Measurements from ENCODE around the gene RFX2.
"Not testable (repeated sequence)": the region's sequence is repeated elsewhere in the genome, so short reads cannot be mapped to it uniquely, and the experiment has no call there.

Gene RFX2

GRCh38 chr19:5971714-5972354 is 138.5 kb downstream of the RFX2 start:
- no peak for DNase-seq (ENCODE audit: low read depth)

- DNase-seq (ENCODE audit: low read depth) = no peak
These were observed 140.8 kb downstream of the RFX2 start for GRCh38 chr19:5969476-5969875.

DNA sequence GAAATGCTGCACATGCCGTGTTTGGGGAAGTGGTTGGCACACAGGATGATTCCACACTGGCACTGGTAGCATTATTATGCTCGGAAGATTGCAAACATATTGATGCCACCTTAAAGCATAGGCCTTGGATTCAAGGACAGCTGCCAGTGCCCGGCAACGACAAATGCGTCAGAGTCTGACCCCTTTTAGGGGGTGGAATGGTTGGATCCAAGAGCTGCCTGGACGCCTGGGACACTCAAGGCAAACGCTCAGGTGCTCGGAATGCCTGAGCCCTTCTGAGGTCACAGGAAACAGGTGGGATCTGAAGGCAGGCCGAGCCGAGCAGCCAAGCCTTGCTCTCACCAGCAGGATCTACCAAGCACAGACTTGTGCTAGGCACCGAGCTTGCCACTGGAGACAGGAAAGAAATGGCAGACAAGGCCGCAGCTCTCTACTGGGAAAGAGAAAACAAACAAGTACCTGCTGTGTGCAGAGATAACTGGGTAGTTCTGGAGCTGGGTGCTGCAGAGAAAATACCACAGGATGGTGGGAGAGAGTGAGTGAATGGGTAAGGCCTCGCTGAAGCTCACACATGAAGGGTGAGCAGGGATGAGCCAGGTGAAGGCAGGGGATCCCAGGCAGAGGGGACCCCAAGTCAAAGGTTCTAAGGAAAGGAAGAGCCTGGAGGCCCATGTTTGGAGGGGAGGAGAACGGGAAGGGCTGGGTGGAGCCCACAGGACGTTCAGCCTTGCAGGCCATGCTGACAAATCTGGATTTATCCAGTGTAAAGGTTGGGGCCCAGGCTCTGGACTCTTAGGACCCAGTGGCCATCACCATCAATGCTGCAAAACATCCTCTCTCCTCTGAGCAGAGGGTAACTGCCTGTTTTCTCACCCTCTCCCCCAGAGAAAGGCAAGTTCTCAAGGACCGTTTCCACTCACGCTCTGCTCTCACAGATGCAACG is 141.6 kb downstream of the RFX2 start:
- no peak for DNase-seq (ENCODE audit: low read depth)

DNA sequence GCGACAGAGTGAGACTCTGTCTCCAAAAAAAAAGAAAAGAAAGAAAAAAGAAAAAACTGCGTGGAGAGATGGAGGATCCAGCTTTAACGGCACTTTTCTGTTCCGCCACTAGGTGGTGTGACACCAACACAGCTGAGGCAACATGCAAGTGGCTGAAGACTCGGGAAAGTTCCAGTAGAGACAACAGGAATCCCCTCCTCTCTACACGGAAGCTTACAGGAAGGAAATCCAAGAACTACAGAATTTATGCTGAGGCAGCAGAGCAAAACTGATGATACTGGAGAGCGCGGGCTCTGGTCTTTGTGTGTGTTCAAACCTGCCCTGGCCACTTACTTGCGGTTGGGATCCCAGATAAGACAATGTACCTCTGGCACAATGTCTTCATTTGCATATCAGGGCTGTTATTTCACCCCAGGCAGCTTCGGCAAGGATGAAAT is 142.3 kb downstream of the RFX2 start:
- no peak for DNase-seq (ENCODE audit: low read depth)

- no peak for DNase-seq (ENCODE audit: low read depth)
These were observed 142.7 kb downstream of the RFX2 start for GRCh38 chr19:5967571-5967970.

GRCh38 chr19:5966941-5967340 is 143.4 kb downstream of the RFX2 start:
- no peak for DNase-seq (ENCODE audit: low read depth)

DNA sequence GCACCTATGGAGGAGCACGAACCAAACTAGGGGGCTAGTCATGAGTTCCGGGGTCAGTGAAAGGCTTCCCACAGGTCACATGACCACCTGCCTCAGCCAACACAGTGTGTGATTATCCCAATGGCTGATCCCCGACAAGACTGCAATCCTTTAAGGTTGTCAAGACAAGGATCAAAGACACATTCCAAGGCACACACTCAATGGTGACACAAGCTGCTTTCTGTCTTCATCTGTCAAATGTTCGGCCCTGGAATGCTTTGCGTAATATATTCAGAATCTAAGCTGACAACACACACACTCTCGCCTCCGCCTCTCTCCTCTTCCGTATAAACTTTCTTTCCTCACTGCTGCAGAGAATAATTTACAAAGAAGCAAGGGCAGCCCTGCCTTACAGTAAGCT is 144.1 kb downstream of the RFX2 start:
- no peak for DNase-seq (ENCODE audit: low read depth)

DNA sequence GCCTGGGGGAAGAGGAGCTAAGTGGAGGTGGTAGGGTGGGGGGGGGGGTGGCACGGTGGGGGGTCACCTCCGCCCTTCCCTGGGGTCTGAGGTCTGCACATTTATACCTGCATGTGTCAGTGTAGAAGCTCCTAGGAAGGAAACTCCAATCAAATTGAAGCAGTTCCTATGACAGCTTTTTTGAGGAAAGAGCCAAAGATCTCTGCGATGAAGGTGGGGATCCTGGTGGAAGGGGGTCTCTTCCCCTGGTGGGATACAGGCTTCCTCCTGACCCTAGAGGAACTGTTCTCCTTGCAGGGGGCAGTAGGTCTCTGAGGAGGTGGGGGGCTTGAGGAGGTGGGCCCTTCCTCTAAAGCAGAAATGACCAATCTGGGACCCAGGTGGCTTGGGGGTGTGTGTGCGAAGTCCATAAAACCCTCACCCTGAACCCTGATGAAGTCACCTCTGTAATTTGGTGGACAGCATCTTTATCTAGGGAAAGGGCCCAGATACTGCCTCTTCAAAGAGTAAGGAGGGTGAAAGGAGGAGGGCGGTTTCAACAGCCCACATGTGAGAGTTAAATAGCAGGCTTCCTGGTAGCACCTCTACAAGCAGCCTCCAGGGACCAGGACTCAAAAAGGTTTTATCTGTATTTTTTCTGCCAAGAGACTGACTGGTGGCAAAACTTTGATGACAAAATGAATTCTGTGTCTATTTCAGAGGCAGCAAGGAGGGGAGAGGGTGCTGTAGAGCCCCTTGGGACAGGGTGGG is 145.3 kb downstream of the RFX2 start:
- DNase-seq (ENCODE audit: low read depth) = no peak

DNA sequence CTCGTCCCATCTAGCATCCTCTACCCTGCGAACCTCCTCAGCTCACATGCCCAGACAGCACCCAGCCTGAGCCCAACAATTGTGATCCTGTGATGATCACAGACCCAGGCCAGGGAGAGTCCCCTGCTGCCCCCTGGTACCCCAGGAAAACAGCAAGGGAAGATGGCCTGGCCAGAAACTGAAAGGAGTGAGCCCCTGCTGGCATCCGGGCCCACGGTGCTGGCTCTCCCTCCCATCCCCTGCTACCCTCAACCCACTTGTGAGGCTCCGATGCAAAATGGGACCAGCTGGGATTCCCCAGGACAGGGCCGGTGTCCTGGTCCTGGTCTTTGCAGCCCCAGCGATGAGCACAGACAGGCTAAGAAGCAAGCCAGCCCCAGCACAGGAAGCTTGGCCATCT is 146.4 kb downstream of the RFX2 start:
- no peak for DNase-seq (ENCODE audit: low read depth)

GRCh38 chr19:5963259-5963658 is 147.0 kb downstream of the RFX2 start:
- DNase-seq (ENCODE audit: low read depth) = not testable (repeated sequence)

- DNase-seq (ENCODE audit: low read depth) = no peak
These were observed 148.0 kb downstream of the RFX2 start for GRCh38 chr19:5961969-5962945.

DNA sequence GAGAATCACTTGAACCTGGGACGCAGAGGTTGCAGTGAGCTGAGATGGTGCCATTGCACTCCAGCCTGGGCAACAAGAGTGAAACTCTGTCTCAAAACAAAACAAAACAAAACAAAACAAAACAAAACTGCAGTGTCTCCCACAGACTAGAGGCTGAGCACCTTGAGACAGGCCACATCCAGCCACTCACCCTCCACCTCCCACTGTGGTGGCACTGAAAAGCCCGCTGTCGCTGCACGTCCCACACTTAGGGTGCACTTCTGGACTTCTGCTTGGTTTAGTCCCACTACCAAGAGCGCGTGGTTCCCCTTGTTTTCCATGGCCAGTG is 148.7 kb downstream of the RFX2 start:
- not testable (repeated sequence) for DNase-seq (ENCODE audit: low read depth)

GRCh38 chr19:5960005-5961001 is 150.0 kb downstream of the RFX2 start:
- DNase-seq (ENCODE audit: low read depth) = no peak

DNA sequence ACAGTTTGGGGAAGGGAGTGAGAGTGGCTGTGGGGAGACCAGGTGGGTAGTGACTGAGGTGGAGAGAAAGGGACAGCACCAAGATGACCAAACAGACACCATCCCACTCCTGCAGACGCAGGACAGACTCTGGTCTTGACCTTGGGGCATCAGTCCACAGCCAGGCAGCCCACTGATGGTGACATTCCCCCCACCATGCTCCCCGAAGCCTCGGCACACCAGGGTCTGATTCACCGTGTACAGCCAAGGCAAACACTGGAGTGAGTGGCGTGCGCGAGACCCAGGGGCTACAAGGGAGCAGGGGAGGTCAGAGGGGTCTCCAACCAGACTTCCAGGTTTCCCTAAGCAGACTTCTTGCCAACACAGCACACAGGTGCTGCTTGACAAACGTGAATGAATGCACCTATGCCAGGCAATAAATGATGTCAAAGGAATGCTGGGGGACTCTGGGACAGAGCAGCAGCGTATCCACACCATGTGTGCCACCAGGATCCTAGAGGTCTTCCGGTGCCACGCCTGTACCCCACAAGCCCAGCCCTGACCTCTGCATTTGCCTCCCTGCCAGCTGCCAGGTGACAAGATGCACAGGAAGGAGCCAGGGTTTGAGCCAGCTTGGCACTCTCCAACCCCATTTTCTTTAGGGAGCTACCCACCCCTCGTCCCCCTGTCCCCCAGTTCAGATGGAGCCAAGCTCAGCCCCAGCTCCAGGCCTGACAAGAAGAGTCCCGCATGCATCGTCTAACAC is 150.9 kb downstream of the RFX2 start:
- DNase-seq (ENCODE audit: low read depth) = no peak

GRCh38 chr19:5958851-5959122 is 151.5 kb downstream of the RFX2 start:
- no peak for DNase-seq (ENCODE audit: low read depth)

- no peak for DNase-seq (ENCODE audit: low read depth)
These were observed 152.0 kb downstream of the RFX2 start for GRCh38 chr19:5958074-5958850.

GRCh38 chr19:5957170-5957569 is 153.1 kb downstream of the RFX2 start:
- DNase-seq (ENCODE audit: low read depth) = no peak

GRCh38 chr19:5956728-5957127 is 153.6 kb downstream of the RFX2 start:
- no peak for DNase-seq (ENCODE audit: low read depth)

- DNase-seq (ENCODE audit: low read depth) = no peak
These were observed 154.0 kb downstream of the RFX2 start for GRCh38 chr19:5956323-5956722.

All from HS-5 (cell line).